H1 (cell line): ENCODE measurements around the gene DAPK2. TPM values are rescaled to one million over a fixed set of nuclear protein-coding genes. Genes with fewer than 3 reads are reported as not detected.

Experiments
- CBX5 ChIP-seq: fragments of 300-800, 300-1000 bp; sonication (generic); IDR thresholded peaks from 2 replicates; pipeline ENCODE4 v1.7.1; 2016; ENCODE audit warnings: antibody characterized with exemption, low read length, low read depth
- EP300 ChIP-seq, 2 experiments: IDR thresholded peaks; 1 replicate in 1 of 2; 2 replicates in 1 of 2; pipeline ENCODE4 v1.6.1; 2011 to 2012; ENCODE audit warnings: low read depth in 2 of 2, low read length in 2 of 2, mild to moderate bottlenecking in 2 of 2, borderline replicate concordance in 1 of 2, inconsistent platforms in 1 of 2, moderate library complexity in 1 of 2
- MAFK ChIP-seq: IDR thresholded peaks from 2 replicates; pipeline ENCODE4 v1.6.1; 2012; ENCODE audit warnings: low read depth, mild to moderate bottlenecking, improper control_type of control experiment, low read length
- TCF12 ChIP-seq: IDR thresholded peaks from 2 replicates; pipeline ENCODE4 v1.6.1; 2011; ENCODE audit warnings: low read depth, mild to moderate bottlenecking, low read length
- ZNF274 ChIP-seq: IDR thresholded peaks from 2 replicates; pipeline ENCODE4 v1.7.0; 2012; ENCODE audit warnings: low read length, borderline replicate concordance; ENCODE audit errors: extremely low read depth
- polyA plus RNA-seq, 7 experiments: library from polyadenylated mRNA; depleted of rRNA in 3 of 7; stranded (reverse) in 5 of 7; unstranded in 2 of 7; fragments of >200 nt in 5 of 7; fragments of 200-250 nt in 2 of 7; gene quantifications; 1 replicate in 5 of 7; 2 replicates in 1 of 7; 4 replicates in 1 of 7; pipeline versions ENCODE4 v1.2.1 to v1.2.3, GENCODE V29; 2011 to 2013; ENCODE audit warnings: missing spikeins in 2 of 7, mixed read lengths in 2 of 7
- total RNA-seq: library from RNA; stranded (reverse); fragmentation: NEBNext Ultra II Directional; extraction: Animal tissue kit (Norgen Biotek cat#: 25700); gene quantifications from 2 replicates; pipeline ENCODE4 v1.2.1, GENCODE V29; 2021

DAPK2 gene
- total and polyA plus RNA-seq, 2 of the 8 experiments (the other 6 are each of a cell fraction or from before 2014, with no cell fraction given): 1.8 to 2.9 TPM

GRCh38 chr15:63995789-63996188 is 50.5 kb downstream of the DAPK2 start (continued):
- no peak for TF ChIP-seq ZNF274
- no peak for TF ChIP-seq MAFK
- no peak for TF ChIP-seq CBX5
- no peak for TF ChIP-seq TCF12
- TF ChIP-seq EP300 (IDR thresholded peaks at IDR 0.05; ENCODE audit: borderline replicate concordance in 1 of 2, low read depth in 2 of 2, low read length in 2 of 2): no peak
- TF ChIP-seq, all 59 proteins: peak for 0
